ENCODE measurements around the gene ZNF625.

Gene ZNF625

GRCh38 chr19:12156223-12157058 is at the start of gene ZNF625:
Gene ZNF625 (minus strand): TSS chr19:12156734. CDS start chr19:12156558, 176 bp downstream.
- peak; percentile 16 for DNase-seq (ENCODE audit: low spot score)

- DNase-seq (ENCODE audit: low spot score): no peak
These were observed 48.8 kb upstream of the ZNF625 start for GRCh38 chr19:12205296-12205695.

GRCh38 chr19:12202250-12202649 is 45.7 kb upstream of the ZNF625 start:
- peak; percentile 66 for DNase-seq (ENCODE audit: low spot score)

GRCh38 chr19:12199757-12200419 is 43.4 kb upstream of the ZNF625 start:
- DNase-seq (ENCODE audit: low spot score): no peak

- no peak for DNase-seq (ENCODE audit: low spot score)
These were observed 41.6 kb upstream of the ZNF625 start for GRCh38 chr19:12198136-12198535.

GRCh38 chr19:12194827-12195731 is 38.5 kb upstream of the ZNF625 start:
- DNase-seq (ENCODE audit: low spot score): peak; percentile 60

GRCh38 chr19:12187625-12188024 is 31.1 kb upstream of the ZNF625 start:
- DNase-seq (ENCODE audit: low spot score): no peak

- DNase-seq (ENCODE audit: low spot score): no peak
These were observed 23.8 kb upstream of the ZNF625 start for GRCh38 chr19:12180377-12180776.

- no peak for DNase-seq (ENCODE audit: low spot score)
These were observed 10.1 kb upstream of the ZNF625 start for GRCh38 chr19:12166626-12167025.

- no peak for DNase-seq (ENCODE audit: low spot score)
These were observed 7.3 kb upstream of the ZNF625 start for GRCh38 chr19:12163826-12164225.

- peak; percentile 94 for DNase-seq (ENCODE audit: low spot score)
These were observed 6.6 kb upstream of the ZNF625 start, which contains the start of gene ZNF136 for GRCh38 chr19:12162882-12163806. Gene ZNF136 (plus strand): TSS chr19:12163096. CDS start chr19:12163204, 108 bp downstream.

GRCh38 chr19:12162513-12162881 is 6.0 kb upstream of the ZNF625 start:
- no peak for DNase-seq (ENCODE audit: low spot score)

- DNase-seq (ENCODE audit: low spot score): no peak
These were observed 3.4 kb upstream of the ZNF625 start for GRCh38 chr19:12159773-12160414.

GRCh38 chr19:12155324-12155860 is 1.1 kb downstream of the ZNF625 start:
- no peak for DNase-seq (ENCODE audit: low spot score)

GRCh38 chr19:12145348-12145747 is 11.2 kb downstream of the ZNF625 start:
- DNase-seq (ENCODE audit: low spot score): no peak

GRCh38 chr19:12141405-12141736 is 15.2 kb downstream of the ZNF625 start:
- DNase-seq (ENCODE audit: low spot score): no peak

- peak; percentile 87 for DNase-seq (ENCODE audit: low spot score)
These were observed 15.8 kb downstream of the ZNF625 start for GRCh38 chr19:12140545-12141404.

GRCh38 chr19:12139885-12140544 is 16.5 kb downstream of the ZNF625 start, which contains the start of gene ZNF20:
Gene ZNF20 (minus strand): TSS chr19:12140350. CDS start chr19:12140182, 168 bp downstream.
- peak; percentile 91 for DNase-seq (ENCODE audit: low spot score)

- no peak for DNase-seq (ENCODE audit: low spot score)
These were observed 17.3 kb downstream of the ZNF625 start for GRCh38 chr19:12139269-12139668.
